Ascending aorta (tissue), 2 donors: ENCODE data around the gene MOB3B. TPM values are rescaled to one million over a fixed set of nuclear protein-coding genes. Genes with fewer than 3 reads are reported as not detected.

Experiments used
- DNase-seq, 2 donors: peaks; one replicate each; pipeline ENCODE4 v3.0.0-alpha.2; 2019; ENCODE audit warnings: low spot score in 2 of 2
- H3K27ac ChIP-seq, 2 donors: fragments of 200-600 bp; sonication (generic); one replicate each; pipeline ENCODE4 v1.5.1; 2016 to 2017; ENCODE audit warnings: mild to moderate bottlenecking in 1 of 2
- H3K27me3 ChIP-seq: fragments of 200-600 bp; sonication (generic); one replicate; pipeline ENCODE4 v1.5.1; 2017
- H3K36me3 ChIP-seq, 2 donors: fragments of 200-600 bp; sonication (generic); one replicate each; pipeline ENCODE4 v1.5.1; 2016
- H3K4me1 ChIP-seq, 2 donors: fragments of 200-600 bp; sonication (generic); one replicate each; pipeline ENCODE4 v1.5.1; 2016 to 2017; ENCODE audit warnings: mild to moderate bottlenecking in 1 of 2
- H3K4me3 ChIP-seq, 2 donors: fragments of 200-600 bp; sonication (generic); one replicate each; pipeline ENCODE4 v1.5.1; 2016 to 2017; ENCODE audit warnings: mild to moderate bottlenecking in 1 of 2
- H3K9me3 ChIP-seq, 2 donors: fragments of 200-600 bp; sonication (generic); one replicate each; pipeline ENCODE4 v1.5.1; 2016
- intact Hi-C: fragments of 100-400 bp; cut with DNase I; formaldehyde crosslinking; loops from one replicate; pipeline ENCODE4 v1.15.1; 2023
- total RNA-seq: library from RNA; depleted of rRNA; stranded (reverse); fragments of >200 nt; gene quantifications from one replicate; pipeline ENCODE4 v1.1.0, GENCODE V29; 2016
- TF ChIP-seq, protein P1 (sequence below), 3 experiments: fragments of 200-600 bp in 2 of 3; fragments of 450-650 bp in 1 of 3; sonication (generic) in 2 of 3; IDR thresholded peaks; one replicate each; pipeline ENCODE4 v1.5.1; 2016 to 2019; ENCODE audit warnings: antibody characterized with exemption in 3 of 3, mild to moderate bottlenecking in 1 of 3, moderate library complexity in 1 of 3

Gene MOB3B
- total RNA-seq, 1 donor from 2014 or later: 2.4 TPM

- Histone ChIP-seq H3K27me3 (no peaks in the 10 kb centered on the region), H3K4me3 (no peak overlapping the region), H3K27ac (peak overlapping the region; percentile 38 to 88), H3K36me3 (no peaks in the 10 kb centered on the region), H3K4me1 (peaks cover 23 to 89% of the 10 kb centered on the region in 2 donors), H3K9me3 (no peaks in the 10 kb centered on the region)
- DNase-seq: no peak
- intact Hi-C loops: no loop called here
- TF ChIP-seq, protein P1, sequence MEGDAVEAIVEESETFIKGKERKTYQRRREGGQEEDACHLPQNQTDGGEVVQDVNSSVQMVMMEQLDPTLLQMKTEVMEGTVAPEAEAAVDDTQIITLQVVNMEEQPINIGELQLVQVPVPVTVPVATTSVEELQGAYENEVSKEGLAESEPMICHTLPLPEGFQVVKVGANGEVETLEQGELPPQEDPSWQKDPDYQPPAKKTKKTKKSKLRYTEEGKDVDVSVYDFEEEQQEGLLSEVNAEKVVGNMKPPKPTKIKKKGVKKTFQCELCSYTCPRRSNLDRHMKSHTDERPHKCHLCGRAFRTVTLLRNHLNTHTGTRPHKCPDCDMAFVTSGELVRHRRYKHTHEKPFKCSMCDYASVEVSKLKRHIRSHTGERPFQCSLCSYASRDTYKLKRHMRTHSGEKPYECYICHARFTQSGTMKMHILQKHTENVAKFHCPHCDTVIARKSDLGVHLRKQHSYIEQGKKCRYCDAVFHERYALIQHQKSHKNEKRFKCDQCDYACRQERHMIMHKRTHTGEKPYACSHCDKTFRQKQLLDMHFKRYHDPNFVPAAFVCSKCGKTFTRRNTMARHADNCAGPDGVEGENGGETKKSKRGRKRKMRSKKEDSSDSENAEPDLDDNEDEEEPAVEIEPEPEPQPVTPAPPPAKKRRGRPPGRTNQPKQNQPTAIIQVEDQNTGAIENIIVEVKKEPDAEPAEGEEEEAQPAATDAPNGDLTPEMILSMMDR (IDR thresholded peaks at IDR 0.05): no peak
Measured at GRCh38 chr9:27537756-27538155, 8.1 kb upstream of the MOB3B start.

DNA sequence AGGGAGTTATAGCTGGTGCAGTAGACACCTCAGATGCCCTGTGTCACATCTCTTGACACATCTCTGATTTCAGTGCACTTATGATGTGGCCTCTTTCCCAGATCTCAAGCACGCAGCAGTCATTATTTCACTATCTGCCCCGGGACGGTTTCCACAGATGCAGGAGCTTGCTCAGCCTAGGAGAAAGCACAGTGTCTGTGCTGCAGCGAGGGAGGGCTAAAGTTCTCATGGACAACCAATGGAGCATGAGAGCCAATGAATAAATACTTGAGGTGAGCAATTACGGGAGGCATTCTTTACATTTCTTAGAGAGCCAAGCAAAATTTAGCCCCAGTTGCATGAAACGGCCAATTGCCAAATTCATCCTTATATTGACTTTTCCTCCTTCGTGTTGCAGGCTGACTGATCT, 7.4 kb upstream of the MOB3B start:
- no peak for DNase-seq
- TF ChIP-seq, protein P1 (IDR thresholded peaks at IDR 0.05): no peak
- peaks cover 23 to 82% of the 10 kb centered on the region in 2 donors for H3K4me1 ChIP-seq
- no peaks in the 10 kb centered on the region for H3K27me3 ChIP-seq
- H3K4me3 ChIP-seq: no peak overlapping the region
- H3K9me3 ChIP-seq: no peaks in the 10 kb centered on the region
- no peaks in the 10 kb centered on the region for H3K36me3 ChIP-seq
- no peak overlapping the region for H3K27ac ChIP-seq
- intact Hi-C loops: no loop called here

- Histone ChIP-seq H3K9me3 (no peaks in the 10 kb centered on the region), H3K27ac (peak overlapping the region in 1 of 2 donors; percentile 24), H3K27me3 (no peaks in the 10 kb centered on the region), H3K36me3 (no peaks in the 10 kb centered on the region), H3K4me3 (no peak overlapping the region), H3K4me1 (peaks cover 20 to 73% of the 10 kb centered on the region in 2 donors)
- TF ChIP-seq, protein P1 (IDR thresholded peaks at IDR 0.05): no peak
- no peak for DNase-seq
- intact Hi-C loops: no loop called here
Measured at GRCh38 chr9:27536168-27536567, 6.6 kb upstream of the MOB3B start.

- Histone ChIP-seq H3K27me3 (no peaks in the 10 kb centered on the region), H3K4me1 (peaks cover 16 to 68% of the 10 kb centered on the region in 2 donors), H3K4me3 (no peak overlapping the region), H3K36me3 (no peaks in the 10 kb centered on the region), H3K27ac (peak overlapping the region in 1 of 2 donors; percentile 24), H3K9me3 (no peaks in the 10 kb centered on the region)
- intact Hi-C loops: no loop called here
- TF ChIP-seq, protein P1 (IDR thresholded peaks at IDR 0.05): no peak
- no peak for DNase-seq
Measured at GRCh38 chr9:27535701-27536118, 6.1 kb upstream of the MOB3B start.

DNA sequence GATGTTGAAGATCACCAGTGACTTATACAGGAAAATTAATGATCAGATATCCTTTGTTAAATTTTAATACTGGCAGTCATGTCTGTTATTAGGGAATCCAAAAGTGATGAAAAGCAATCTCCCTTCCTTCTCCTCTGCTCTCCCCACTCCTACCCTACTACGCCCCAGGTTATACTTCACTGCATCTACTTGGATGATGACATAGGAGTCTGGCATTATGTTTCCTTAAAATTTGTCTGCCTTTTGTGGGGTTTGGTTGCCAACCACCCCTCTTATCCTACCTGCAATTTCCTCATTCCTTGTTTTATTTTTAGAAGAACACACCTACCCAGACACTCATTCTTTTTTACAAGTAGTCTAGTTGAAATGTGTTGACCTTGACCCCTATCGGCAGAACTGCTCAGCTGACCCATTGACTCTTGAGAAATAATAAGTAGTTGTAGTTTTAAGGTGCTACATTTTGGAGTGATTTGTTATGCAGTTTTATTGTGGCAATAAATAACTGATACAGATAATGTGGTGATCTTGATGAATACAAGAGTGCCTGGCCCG, 5.1 kb upstream of the MOB3B start:
- H3K27ac ChIP-seq: peak overlapping the region; percentile 67 to 78
- intact Hi-C loops: no loop called here
- no peaks in the 10 kb centered on the region for H3K27me3 ChIP-seq
- peak overlapping the region in 1 of 2 donors; percentile 8 for H3K4me3 ChIP-seq
- no peaks in the 10 kb centered on the region for H3K36me3 ChIP-seq
- H3K9me3 ChIP-seq: no peaks in the 10 kb centered on the region
- DNase-seq: no peak
- H3K4me1 ChIP-seq: peaks cover 11 to 66% of the 10 kb centered on the region in 2 donors
- TF ChIP-seq, protein P1 (IDR thresholded peaks at IDR 0.05): no peak

GRCh38 chr9:27534131-27534530, 4.5 kb upstream of the MOB3B start:
- intact Hi-C loops: no loop called here
- H3K4me1 ChIP-seq: peaks cover 7 to 61% of the 10 kb centered on the region in 2 donors
- TF ChIP-seq, protein P1 (IDR thresholded peaks at IDR 0.05): no peak
- DNase-seq: no peak
- H3K4me3 ChIP-seq: peak overlapping the region; percentile 8 to 19
- H3K9me3 ChIP-seq: no peaks in the 10 kb centered on the region
- H3K36me3 ChIP-seq: no peaks in the 10 kb centered on the region
- no peaks in the 10 kb centered on the region for H3K27me3 ChIP-seq
- peak overlapping the region; percentile 67 to 78 for H3K27ac ChIP-seq
